Measurements from ENCODE around the gene RALY.

The RALY gene

GRCh38 chr20:34076952-34077351, 83.2 kb downstream of the RALY start:
- DNase-seq (ENCODE audit: low spot score), result no peak

DNA sequence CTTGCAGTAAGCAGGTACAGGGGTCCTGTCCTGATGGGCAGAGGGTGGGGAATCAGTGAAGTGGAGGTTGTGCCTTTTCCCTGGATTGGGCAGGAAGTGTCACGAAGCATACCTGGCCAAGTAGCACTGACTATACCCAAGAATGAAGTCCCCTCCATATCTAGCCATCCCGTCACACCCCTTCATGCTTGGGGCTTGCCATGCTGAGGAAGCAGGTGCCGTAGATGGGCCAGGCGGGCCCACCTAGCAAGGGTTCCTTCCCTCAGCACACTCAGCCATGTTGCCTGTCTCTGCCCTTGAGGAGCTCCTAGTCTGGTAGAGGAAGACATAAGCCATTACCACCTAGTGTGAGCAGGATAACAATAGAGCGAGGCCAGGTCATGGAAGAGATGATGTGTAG, 84.8 kb downstream of the RALY start:
- DNase-seq (ENCODE audit: low spot score), result no peak

GRCh38 chr20:34079818-34080217, 86.1 kb downstream of the RALY start:
- DNase-seq (ENCODE audit: low spot score), result no peak

DNA sequence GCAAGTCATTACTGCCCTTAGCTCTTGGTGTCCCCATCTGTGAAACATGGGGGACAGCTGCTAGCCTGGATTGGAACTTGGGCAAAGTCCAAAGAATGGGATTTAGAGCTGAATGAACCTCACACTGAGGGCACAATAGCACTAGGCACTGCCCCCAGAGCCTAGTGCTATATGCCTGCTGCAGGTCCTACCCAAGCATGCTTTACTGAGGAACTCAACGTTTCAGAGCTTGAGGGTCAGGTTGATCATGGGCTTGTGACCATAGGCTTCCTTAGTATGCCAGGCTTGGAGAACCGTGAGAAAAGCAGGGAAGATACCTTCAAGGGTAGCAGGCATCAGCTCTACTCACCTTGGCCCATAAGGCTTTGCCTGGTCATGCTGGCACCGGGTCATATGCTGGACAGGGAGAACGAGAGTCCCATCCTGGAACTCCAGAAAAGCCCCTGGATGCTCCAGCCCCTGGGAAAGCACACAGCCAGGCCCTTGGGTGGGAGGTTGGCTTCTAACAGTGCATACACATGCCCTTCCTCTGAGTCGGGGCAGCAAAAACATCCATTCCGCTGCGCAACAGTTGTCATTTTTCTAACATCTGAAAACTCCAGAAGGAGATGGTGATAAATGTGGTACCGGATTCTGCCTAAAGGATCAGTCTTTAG, 88.6 kb downstream of the RALY start:
- DNase-seq (ENCODE audit: low spot score), result no peak

DNA sequence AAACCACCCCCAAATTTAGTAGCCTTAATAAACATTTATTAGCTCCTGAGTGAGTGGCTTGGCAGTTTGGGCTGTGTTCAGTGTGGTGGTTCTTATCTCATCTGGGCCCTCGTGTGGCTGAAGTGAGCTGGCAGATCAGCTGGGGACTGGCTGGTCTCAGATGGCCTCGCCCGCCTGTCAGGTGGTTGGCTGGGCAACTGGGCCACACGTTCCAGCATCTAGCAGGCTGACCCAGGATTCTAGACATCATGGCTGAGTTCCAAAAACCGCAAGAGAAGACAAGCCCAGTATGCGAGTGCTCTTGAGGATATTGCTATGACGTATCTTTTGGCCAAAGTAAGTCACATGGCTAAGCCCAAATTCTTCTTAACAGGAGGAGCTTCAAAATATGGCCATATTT, 89.4 kb downstream of the RALY start:
- DNase-seq (ENCODE audit: low spot score), result no peak

DNA sequence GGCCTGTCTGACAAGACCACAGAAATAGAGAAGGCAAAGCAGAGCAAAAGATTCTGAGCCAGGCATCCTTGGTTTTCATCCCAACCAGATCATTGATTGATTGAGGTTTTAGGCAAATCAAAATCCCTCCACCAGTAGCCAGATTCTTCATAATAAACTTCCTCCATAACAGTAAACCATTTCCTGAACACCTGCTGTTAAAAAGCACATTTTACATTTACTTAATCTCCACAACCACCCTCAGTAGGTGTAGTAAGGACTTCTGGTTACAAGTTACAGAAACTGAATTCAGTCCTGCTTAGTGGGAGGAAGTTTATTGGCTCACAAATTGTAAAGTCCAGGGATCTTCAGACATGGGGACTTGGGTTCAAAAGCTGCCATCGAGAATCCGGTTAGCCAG, 90.1 kb downstream of the RALY start:
- DNase-seq (ENCODE audit: low spot score), result no peak

DNA sequence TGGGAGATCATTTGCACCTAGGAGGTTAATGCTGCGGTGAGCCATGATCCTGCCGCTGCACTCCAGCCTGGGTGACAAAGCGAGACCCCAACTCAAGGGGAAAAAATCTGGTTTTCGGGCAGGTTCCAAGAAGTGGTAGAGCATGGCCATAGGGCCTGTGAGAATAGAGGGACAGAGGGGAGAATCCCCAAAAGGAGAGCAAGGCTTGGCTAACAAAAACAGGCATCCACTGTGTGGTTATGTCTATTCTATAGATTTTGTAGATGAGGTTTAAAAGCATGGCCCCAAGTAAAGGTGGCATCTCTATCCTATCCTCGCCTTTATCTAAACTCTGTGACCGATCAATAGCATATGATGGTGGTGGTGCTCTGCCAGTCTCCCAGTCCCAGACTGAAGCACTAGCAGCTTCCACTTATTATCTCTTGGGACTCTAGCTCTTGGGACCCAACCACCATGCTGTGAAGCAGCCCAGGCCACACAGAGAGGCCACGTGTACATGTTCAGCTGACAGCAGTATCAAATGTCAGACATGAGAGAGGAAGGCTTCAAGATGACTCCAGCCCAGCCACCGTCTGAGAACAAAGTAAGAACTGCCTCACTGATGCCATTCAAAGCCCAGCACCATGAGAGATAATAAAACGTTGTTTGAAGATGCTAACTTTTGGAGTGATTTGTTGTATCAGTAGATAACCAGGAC, 90.7 kb downstream of the RALY start:
- no peak for DNase-seq (ENCODE audit: low spot score)

DNA sequence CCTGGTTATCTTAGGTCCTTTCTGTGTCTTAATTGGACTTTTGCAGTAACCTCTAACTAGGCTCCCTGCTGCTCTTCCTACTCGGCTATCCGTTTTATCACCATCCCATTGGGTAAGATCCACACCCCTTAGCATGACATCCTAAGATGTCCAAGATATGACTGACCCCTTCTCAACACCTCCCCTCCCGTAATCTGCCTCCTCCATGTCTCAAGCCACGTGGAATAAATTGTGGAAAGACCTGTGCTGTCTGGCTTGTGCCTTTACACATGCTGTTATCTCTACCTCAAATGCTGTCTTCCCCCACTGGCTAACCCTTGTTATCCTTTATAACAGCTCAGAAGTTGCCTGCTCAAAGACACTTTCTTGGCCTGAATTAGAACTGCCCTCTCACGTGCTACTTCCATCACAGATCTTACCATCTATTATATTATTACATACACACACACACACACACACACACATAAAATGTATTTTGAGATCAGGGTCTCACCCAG, 91.9 kb downstream of the RALY start:
- DNase-seq (ENCODE audit: low spot score), result no peak

DNA sequence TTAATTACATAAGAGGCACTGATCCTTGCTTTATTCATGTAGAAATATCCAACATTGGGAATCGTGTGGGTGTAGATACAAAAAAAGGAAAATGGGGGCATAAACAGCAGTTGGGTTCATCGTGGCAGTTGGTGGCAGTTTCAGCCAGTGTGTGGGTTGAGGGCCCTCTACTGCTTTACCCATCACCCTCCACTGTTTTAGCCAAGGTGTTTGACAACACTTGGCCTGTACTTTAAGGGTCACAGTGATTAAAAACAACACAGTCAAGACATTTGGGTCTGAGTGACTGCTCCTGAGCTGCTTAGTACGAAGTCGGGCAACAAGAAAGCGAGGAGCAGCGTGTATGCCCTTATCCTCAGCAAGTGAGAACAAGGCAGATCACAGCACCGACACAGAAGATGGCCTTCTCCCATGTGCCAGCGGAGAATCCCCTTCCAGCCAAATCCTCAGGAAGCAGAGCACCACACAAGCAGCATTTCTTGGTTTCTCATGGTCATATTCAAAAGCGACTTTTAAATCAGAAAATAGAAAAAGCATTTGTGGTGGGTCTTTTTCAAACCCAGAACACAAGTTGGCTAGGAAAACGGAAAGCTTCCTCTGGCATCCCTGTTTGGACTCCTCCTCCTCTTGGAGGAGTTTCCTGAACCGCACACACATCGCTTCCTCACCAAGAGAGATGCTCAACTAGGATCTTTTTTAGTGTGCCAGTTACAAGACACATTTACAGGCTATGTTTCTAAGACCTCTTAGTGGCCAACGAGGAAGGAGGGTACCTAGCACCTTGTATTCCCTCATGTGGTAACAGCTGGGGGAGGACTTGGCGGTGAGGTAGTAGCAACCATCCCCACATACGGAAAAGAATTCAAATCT, 94.8 kb downstream of the RALY start:
- no peak for DNase-seq (ENCODE audit: low spot score)

DNA sequence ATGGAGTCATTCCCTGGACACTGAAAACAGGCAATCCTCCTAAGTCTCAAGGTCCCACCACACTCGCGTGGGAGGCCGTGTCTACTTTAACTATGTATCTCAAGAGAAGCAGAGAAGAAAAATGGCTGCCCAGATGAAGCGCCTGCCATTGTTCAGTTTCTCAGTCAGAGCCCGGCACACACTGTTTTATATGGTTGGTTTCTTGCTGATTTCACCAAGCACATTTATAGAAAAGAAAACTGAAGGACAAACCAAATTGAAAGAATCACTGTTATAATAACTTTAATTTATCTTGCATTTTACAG, 95.4 kb downstream of the RALY start:
- DNase-seq (ENCODE audit: low spot score), result no peak

DNA sequence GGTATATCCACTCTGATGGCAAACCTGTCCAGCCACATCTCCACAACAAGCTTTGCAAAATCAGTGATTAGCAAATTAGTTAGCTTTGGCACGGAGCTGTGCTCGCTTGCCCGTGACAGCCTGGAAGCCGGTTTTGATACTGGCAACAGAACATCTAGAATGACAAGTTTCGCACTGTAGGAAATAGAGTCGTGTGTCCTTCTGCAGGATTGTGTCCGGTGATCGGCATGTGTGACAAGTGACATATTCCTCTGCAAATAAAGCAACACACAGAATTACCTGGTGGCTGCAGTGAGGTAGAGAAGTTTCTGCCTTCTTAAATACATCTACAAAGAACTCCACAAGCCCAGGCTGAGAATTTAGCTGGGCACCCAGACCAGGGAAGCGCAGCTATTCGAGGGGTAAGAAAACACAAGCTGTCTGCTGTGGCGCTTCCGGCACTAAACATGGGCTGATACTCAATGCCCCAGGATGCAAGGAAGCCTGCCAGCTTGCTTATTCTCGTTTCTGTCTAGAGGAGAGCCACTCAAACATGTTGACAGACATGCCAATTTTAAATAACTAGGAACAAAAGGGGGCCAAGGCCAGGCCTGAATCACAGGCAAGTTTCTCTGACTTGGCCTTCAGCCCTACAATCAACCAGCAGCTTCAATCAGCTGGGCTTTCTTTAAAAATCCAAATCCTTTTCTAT, 96.1 kb downstream of the RALY start:
- DNase-seq (ENCODE audit: low spot score), result no peak

GRCh38 chr20:34090645-34091044, 96.9 kb downstream of the RALY start:
- no peak for DNase-seq (ENCODE audit: low spot score)

- DNase-seq (ENCODE audit: low spot score), result no peak
These were observed 98.0 kb downstream of the RALY start for GRCh38 chr20:34091637-34092200.

GRCh38 chr20:34093895-34094294, 100.2 kb downstream of the RALY start:
- no peak for DNase-seq (ENCODE audit: low spot score)

GRCh38 chr20:34095825-34096224, 102.1 kb downstream of the RALY start:
- no peak for DNase-seq (ENCODE audit: low spot score)

GRCh38 chr20:34096699-34097444, 103.2 kb downstream of the RALY start:
- no peak for DNase-seq (ENCODE audit: low spot score)

DNA sequence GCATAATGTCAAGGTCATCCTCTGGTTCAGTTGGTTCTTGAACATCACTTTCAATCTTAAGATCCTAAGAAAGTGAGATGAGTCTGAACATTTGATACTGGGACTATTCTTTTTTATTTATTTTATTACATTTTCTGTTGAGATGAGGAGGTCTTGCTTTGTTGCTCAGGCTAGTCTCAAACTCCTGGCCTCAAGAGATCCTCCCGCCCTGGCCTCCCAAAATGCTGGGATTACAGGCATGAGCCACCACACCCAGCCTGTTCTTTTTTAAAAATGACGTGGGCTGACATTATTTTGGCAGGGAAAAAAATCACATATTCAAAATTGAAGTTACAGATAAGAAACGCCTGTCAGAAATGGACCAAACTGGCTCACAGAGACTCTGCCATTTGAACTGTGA, 104.9 kb downstream of the RALY start:
- DNase-seq (ENCODE audit: low spot score), result no peak

- no peak for DNase-seq (ENCODE audit: low spot score)
These were observed 106.0 kb downstream of the RALY start for GRCh38 chr20:34099675-34100074.

DNA sequence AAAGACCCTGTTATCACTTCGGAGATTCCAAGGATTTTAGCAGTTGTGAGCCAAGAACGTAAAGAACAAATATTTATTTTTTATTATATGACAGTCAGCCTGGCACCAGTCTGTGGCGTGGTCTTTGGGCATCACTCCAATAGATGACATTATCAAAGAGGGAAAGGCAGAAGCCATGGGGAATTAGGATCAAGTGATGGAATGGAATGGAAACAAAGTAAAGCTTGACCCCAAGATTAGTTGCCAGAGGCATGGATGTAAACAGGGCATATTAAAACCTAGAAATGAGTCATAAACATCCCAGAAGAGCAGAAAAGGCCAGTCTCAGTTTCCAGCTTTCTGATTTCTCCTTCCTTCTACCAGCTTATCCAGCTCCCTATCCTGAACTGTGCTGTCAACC, 106.9 kb downstream of the RALY start:
- DNase-seq (ENCODE audit: low spot score), result no peak

DNA sequence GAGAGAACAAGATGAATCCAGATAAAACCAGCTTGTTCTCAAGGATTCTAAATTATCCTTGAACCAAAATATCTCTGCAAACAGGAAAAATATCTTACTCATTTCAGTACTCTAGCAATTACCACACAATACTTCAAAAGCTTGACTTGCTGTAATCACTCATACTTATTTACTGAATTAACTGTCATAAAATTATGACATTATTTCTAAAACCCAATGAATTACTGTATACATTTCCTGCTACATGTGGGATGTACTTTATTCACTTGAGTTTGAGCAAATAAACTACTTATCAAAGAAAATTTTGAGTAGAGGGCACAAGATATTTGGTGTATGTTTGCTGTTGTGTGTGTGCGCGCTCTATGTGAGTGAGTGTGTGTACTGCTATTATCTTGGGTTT, 108.6 kb downstream of the RALY start:
- DNase-seq (ENCODE audit: low spot score), result no peak

- DNase-seq (ENCODE audit: low spot score), result no peak
These were observed 110.3 kb downstream of the RALY start for GRCh38 chr20:34104059-34104458.

Measured in CD4-positive, alpha-beta T cell treated with Interleukin-6 at 100 ng/mL for 8 hours (primary cell).